ENCODE results near the gene MYCBPAP. TPM values are rescaled to one million over a fixed set of nuclear protein-coding genes. Genes with fewer than 3 reads are reported as not detected.

Gene MYCBPAP
- total RNA-seq, 1 experiment from 2014 or later, result 1.9 TPM

- Histone ChIP-seq H3K9me2 (replicated peaks; ENCODE audit: low read length) (no peaks in the 10 kb centered on the region), H3K36me3 (ENCODE audit: low read depth, low read length) (no peaks in the 10 kb centered on the region), H2AFZ (ENCODE audit: low read length) (no peak overlapping the region), H3K4me1 (ENCODE audit: insufficient read depth, low read length) (peaks cover 11% of the 10 kb centered on the region), H3K79me2 (ENCODE audit: low read length) (no peaks in the 10 kb centered on the region), H3K4me3 (ENCODE audit: low read length) (no peak overlapping the region), H4K20me1 (ENCODE audit: low read length) (no peaks in the 10 kb centered on the region), H3K4me2 (ENCODE audit: low read length) (no peak overlapping the region), H3K27me3 (ENCODE audit: low read length) (no peaks in the 10 kb centered on the region), H3K9ac (ENCODE audit: low read length) (no peak overlapping the region), H3K9me3 (ENCODE audit: low read length) (no peaks in the 10 kb centered on the region), H3K27ac (ENCODE audit: low read length) (no peak overlapping the region), H3F3A (ENCODE audit: low read length, unreplicated experiment) (no peaks in the 10 kb centered on the region)
- ATAC-seq (no peak), DNase-seq (no peak)
- ChIA-PET CTCF (no interaction called here), POLR2A (ENCODE audit: unreplicated experiment) (interaction anchor here (0.7 kb wide), 1 partner anchor 38 kb away, joined by 4 read pairs; no protein-coding TSS in a partner anchor)
- BruUV-seq (replicated peaks), result no TSS peak
- TF ChIP-seq EZH2 (IDR thresholded peaks at IDR 0.05; ENCODE audit: low read length, unreplicated experiment) (no peak), CTCF (conservative IDR thresholded peaks at IDR 0.05; ENCODE audit: low read depth, low read length) (no peak), EZH2phosphoT487 (IDR thresholded peaks at IDR 0.05; ENCODE audit: borderline replicate concordance, low read length) (no peak)
- intact Hi-C loops (cut with micrococcal nuclease), result no loop called here
These were observed 1.9 kb upstream of the MYCBPAP start for GRCh38 chr17:50506298-50506697.

- no peak overlapping the region for H3K27ac ChIP-seq (ENCODE audit: low read length)
- H3F3A ChIP-seq (ENCODE audit: low read length, unreplicated experiment), result no peaks in the 10 kb centered on the region
- peak overlapping the region; percentile 76 for H3K4me2 ChIP-seq (ENCODE audit: low read length)
- H3K79me2 ChIP-seq (ENCODE audit: low read length), result no peaks in the 10 kb centered on the region
- H3K4me3 ChIP-seq (ENCODE audit: low read length), result peak overlapping the region; percentile 63
- no peaks in the 10 kb centered on the region for H3K36me3 ChIP-seq (ENCODE audit: low read depth, low read length)
- ChIA-PET CTCF (no interaction called here), POLR2A (ENCODE audit: unreplicated experiment) (interaction anchor here (0.5 kb wide), 1 partner anchor 15 kb away, joined by 3 read pairs; no protein-coding TSS in a partner anchor)
- BruUV-seq (replicated peaks), result TSS peak; percentile 52
- TF ChIP-seq CTCF (conservative IDR thresholded peaks at IDR 0.05; ENCODE audit: low read depth, low read length) (0 out of 2 replicates have a peak, but pooled peaks have one; percentile 3), EZH2 (IDR thresholded peaks at IDR 0.05; ENCODE audit: low read length, unreplicated experiment) (no peak)
- no peaks in the 10 kb centered on the region for H3K9me2 ChIP-seq (replicated peaks; ENCODE audit: low read length)
- no peaks in the 10 kb centered on the region for H3K9me3 ChIP-seq (ENCODE audit: low read length)
- no peaks in the 10 kb centered on the region for H4K20me1 ChIP-seq (ENCODE audit: low read length)
- H2AFZ ChIP-seq (ENCODE audit: low read length), result peak overlapping the region; percentile 83
- ATAC-seq (no peak; the same call in 1 of the 2 replicates), DNase-seq (no peak)
- intact Hi-C loops (cut with micrococcal nuclease), result no loop called here
- H3K9ac ChIP-seq (ENCODE audit: low read length), result peak overlapping the region; percentile 23
- peaks cover 15% of the 10 kb centered on the region for H3K4me1 ChIP-seq (ENCODE audit: insufficient read depth, low read length)
- no peaks in the 10 kb centered on the region for H3K27me3 ChIP-seq (ENCODE audit: low read length)
These were observed 578 bp downstream of the MYCBPAP start for GRCh38 chr17:50508573-50509460.

DNA sequence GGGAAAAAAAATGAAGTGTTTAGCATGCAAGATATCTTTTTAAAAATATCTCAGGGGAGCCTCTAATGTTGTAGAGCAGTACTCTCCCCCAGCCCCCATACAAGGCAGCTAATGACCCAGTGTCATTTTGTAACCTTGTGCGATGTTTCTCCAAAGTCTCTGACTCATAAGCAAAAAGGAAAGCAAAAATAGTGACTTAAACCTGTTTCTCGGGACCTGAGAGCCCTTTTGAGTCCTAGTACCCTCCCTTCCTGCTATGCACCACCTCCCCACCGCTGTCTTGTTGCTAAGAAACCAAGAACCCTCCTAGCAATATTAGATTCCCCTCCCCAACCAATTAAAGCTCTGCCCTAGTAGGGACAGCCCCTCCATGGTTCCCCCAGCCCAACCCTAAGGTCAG lies 2.8 kb downstream of the MYCBPAP start:
- ChIA-PET CTCF (interaction anchor here (0.7 kb wide), 1 partner anchor 565 kb away, joined by 3 read pairs; no protein-coding TSS in a partner anchor), POLR2A (ENCODE audit: unreplicated experiment) (no interaction called here)
- Histone ChIP-seq H3K9me3 (ENCODE audit: low read length) (no peaks in the 10 kb centered on the region), H3K36me3 (ENCODE audit: low read depth, low read length) (no peaks in the 10 kb centered on the region), H3K9me2 (replicated peaks; ENCODE audit: low read length) (no peaks in the 10 kb centered on the region), H3K9ac (ENCODE audit: low read length) (no peak overlapping the region), H4K20me1 (ENCODE audit: low read length) (no peaks in the 10 kb centered on the region), H3K4me2 (ENCODE audit: low read length) (peak overlapping the region; percentile 35), H3K27ac (ENCODE audit: low read length) (no peak overlapping the region), H2AFZ (ENCODE audit: low read length) (no peak overlapping the region), H3K27me3 (ENCODE audit: low read length) (no peaks in the 10 kb centered on the region), H3K4me1 (ENCODE audit: insufficient read depth, low read length) (peaks cover 15% of the 10 kb centered on the region), H3K79me2 (ENCODE audit: low read length) (no peaks in the 10 kb centered on the region), H3F3A (ENCODE audit: low read length, unreplicated experiment) (no peaks in the 10 kb centered on the region), H3K4me3 (ENCODE audit: low read length) (no peak overlapping the region)
- TF ChIP-seq EZH2phosphoT487 (IDR thresholded peaks at IDR 0.05; ENCODE audit: borderline replicate concordance, low read length) (no peak), EZH2 (IDR thresholded peaks at IDR 0.05; ENCODE audit: low read length, unreplicated experiment) (no peak), CTCF (conservative IDR thresholded peaks at IDR 0.05; ENCODE audit: low read depth, low read length) (no peak)
- intact Hi-C loops (cut with micrococcal nuclease), result no loop called here
- peak; percentile 59 for DNase-seq
- BruUV-seq (replicated peaks), result no TSS peak
- no peak for ATAC-seq

Measured in PC-3 (cell line).